OCI-LY3 (cell line): ENCODE results near the gene KCTD17.

ENCODE experiments used
- H2AFZ ChIP-seq: fragments of 200-600, 300-600 bp; shearing (Covaris generic); 2 replicates; pipeline ENCODE4 v1.6.0; 2014; ENCODE audit warnings: antibody characterized with exemption, low read depth, low read length
- H3K27ac ChIP-seq: fragments of 200-600, 300-600 bp; sonication (generic); 2 replicates; pipeline ENCODE4 v1.5.1; 2014; ENCODE audit warnings: mild to moderate bottlenecking, low read length, moderate library complexity, mixed read lengths
- H3K27me3 ChIP-seq: fragments of 200-600, 300-600 bp; sonication (generic); 2 replicates; pipeline ENCODE4 v1.6.1; 2014; ENCODE audit warnings: low read depth, low read length, mixed read lengths
- H3K36me3 ChIP-seq: fragments of 200-600, 300-600 bp; sonication (generic); replicated peaks from 2 replicates; pipeline ENCODE3; 2014; ENCODE audit warnings: low read depth, low read length, mixed read lengths
- H3K4me1 ChIP-seq: fragments of 300-600, 200-600 bp; sonication (generic); 2 replicates; pipeline ENCODE4 v1.6.1; 2014; ENCODE audit warnings: low read length, mixed read lengths
- H3K4me2 ChIP-seq: fragments of 200-600, 300-600 bp; sonication (generic); 2 replicates; pipeline ENCODE4 v1.6.1; 2014; ENCODE audit warnings: low read length, mixed read lengths
- H3K4me3 ChIP-seq: fragments of 300-600, 200-600 bp; sonication (generic); 2 replicates; pipeline ENCODE4 v1.5.1; 2014; ENCODE audit warnings: antibody characterized with exemption, mild to moderate bottlenecking, low read length, moderate library complexity
- H3K79me2 ChIP-seq: fragments of 300-600, 200-600 bp; shearing (Covaris generic); 2 replicates; pipeline ENCODE4 v1.6.1; 2014; ENCODE audit warnings: mild to moderate bottlenecking, low read length, mixed read lengths
- H3K9ac ChIP-seq: fragments of 300-600, 200-600 bp; shearing (Covaris generic); 2 replicates; pipeline ENCODE4 v1.6.0; 2014; ENCODE audit warnings: mild to moderate bottlenecking, low read length, moderate library complexity
- H3K9me3 ChIP-seq: fragments of 200-600, 300-600 bp; shearing (Covaris generic); 2 replicates; pipeline ENCODE4 v1.6.1; 2014; ENCODE audit warnings: low read length, mixed read lengths; ENCODE audit not compliant: insufficient read depth
- H4K20me1 ChIP-seq: fragments of 200-600, 300-600 bp; sonication (generic); 2 replicates; pipeline ENCODE4 v1.6.1; 2016; ENCODE audit warnings: low read length, mixed read lengths; ENCODE audit not compliant: insufficient read depth
- EZH2phosphoT487 ChIP-seq: fragments of 200-600 bp; shearing (Covaris generic); IDR thresholded peaks from 2 replicates; pipeline ENCODE4 v1.6.1; 2018; ENCODE audit warnings: antibody characterized with exemption, mixed run types, low read depth
- TF ChIP-seq, protein P1 (sequence below): fragments of 200-600, 300-600 bp; sonication (generic); IDR thresholded peaks from 2 replicates; pipeline ENCODE4 v1.5.1; 2014; ENCODE audit warnings: antibody characterized with exemption, low read length, low read depth

Gene KCTD17

DNA sequence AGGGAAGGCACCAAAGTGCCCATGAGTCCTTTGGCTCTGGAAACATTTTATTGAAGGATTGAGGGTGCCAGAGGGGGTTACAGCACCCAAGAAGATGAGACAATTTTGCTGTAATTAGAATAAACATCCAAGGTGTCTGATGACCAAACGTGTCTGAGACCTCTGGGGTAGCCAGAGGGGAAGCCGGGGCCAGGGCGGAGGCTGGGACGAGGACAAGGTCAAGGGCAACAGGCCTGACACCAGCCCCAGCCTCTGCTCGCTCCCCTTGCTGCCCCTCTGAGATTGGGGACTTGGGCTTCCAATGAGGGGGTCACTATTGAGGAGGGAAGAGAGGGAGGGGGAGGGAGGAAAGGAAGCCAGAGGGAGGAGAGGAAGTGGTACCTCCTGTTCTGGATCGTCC is 32.4 kb downstream of the KCTD17 start:
- Histone ChIP-seq H3K27me3 (no peaks in the 10 kb centered on the region), H3K27ac (no peak overlapping the region), H3K36me3 (peaks cover 84% of the 10 kb centered on the region), H3K4me3 (no peak overlapping the region), H4K20me1 (no peaks in the 10 kb centered on the region), H3K9ac (no peak overlapping the region), H2AFZ (no peak overlapping the region), H3K4me1 (peaks cover 65% of the 10 kb centered on the region), H3K79me2 (peaks cover 32% of the 10 kb centered on the region), H3K4me2 (no peak overlapping the region), H3K9me3 (no peaks in the 10 kb centered on the region)
- TF ChIP-seq, protein P1, sequence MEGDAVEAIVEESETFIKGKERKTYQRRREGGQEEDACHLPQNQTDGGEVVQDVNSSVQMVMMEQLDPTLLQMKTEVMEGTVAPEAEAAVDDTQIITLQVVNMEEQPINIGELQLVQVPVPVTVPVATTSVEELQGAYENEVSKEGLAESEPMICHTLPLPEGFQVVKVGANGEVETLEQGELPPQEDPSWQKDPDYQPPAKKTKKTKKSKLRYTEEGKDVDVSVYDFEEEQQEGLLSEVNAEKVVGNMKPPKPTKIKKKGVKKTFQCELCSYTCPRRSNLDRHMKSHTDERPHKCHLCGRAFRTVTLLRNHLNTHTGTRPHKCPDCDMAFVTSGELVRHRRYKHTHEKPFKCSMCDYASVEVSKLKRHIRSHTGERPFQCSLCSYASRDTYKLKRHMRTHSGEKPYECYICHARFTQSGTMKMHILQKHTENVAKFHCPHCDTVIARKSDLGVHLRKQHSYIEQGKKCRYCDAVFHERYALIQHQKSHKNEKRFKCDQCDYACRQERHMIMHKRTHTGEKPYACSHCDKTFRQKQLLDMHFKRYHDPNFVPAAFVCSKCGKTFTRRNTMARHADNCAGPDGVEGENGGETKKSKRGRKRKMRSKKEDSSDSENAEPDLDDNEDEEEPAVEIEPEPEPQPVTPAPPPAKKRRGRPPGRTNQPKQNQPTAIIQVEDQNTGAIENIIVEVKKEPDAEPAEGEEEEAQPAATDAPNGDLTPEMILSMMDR = no peak
- no peak for TF ChIP-seq EZH2phosphoT487

DNA sequence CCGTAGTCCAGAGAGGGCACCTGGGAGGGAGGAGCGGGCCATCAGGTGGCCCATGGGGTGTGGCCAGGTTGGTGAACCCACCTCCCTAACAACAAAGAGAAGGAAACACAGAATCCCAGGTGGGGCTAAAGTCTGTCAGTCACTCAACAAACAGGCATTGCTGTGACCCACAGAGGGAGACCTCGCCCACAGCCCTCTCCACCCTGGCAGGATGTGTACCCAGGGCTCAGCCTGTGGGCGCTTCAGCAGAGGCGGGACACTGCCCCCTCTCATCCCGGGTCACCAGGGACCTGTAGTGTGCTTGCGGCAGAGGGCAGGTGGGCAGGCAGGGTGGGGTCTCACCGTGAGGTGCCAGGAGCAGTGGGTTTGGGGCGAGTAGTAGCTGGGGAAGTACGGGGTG is 32.8 kb downstream of the KCTD17 start:
- H3K9ac ChIP-seq = no peak overlapping the region
- no peak overlapping the region for H2AFZ ChIP-seq
- H3K79me2 ChIP-seq = peaks cover 32% of the 10 kb centered on the region
- peaks cover 65% of the 10 kb centered on the region for H3K4me1 ChIP-seq
- H3K4me2 ChIP-seq = no peak overlapping the region
- peaks cover 81% of the 10 kb centered on the region for H3K36me3 ChIP-seq
- H3K27me3 ChIP-seq = no peaks in the 10 kb centered on the region
- TF ChIP-seq, protein P1 = no peak
- TF ChIP-seq EZH2phosphoT487 = no peak
- H3K4me3 ChIP-seq = no peak overlapping the region
- H4K20me1 ChIP-seq = no peaks in the 10 kb centered on the region
- H3K27ac ChIP-seq = no peak overlapping the region
- no peaks in the 10 kb centered on the region for H3K9me3 ChIP-seq

DNA sequence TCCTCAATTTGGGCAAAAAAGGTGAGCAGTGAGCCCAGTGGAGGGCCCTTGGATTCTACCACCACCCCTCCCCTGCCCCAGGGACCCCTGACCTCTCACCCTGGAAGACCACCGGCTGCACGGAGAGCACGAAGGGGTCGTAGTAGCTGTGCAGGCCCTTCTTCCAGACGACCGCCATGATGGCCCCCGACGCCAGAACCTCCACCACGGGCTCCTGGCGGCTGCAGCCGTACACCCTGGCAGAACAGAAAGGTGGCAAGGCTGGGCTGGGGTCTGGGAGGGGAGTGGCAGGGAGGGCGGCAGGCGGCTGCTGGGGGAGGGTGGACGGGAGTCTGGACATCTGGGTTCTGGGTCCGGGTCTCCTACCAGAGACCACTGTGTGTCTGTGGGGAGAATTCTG is 34.6 kb downstream of the KCTD17 start:
- Histone ChIP-seq H3K27me3 (no peaks in the 10 kb centered on the region), H3K9me3 (no peaks in the 10 kb centered on the region), H3K27ac (peak overlapping the region; percentile 94), H3K4me1 (peaks cover 65% of the 10 kb centered on the region), H2AFZ (no peak overlapping the region), H3K79me2 (peaks cover 39% of the 10 kb centered on the region), H4K20me1 (no peaks in the 10 kb centered on the region), H3K9ac (peak overlapping the region; percentile 100; the same call in 1 of the 2 replicates), H3K4me2 (peak overlapping the region; percentile 91), H3K36me3 (peaks cover 82% of the 10 kb centered on the region), H3K4me3 (peak overlapping the region; percentile 97)
- TF ChIP-seq, protein P1 = no peak
- TF ChIP-seq EZH2phosphoT487 = no peak

DNA sequence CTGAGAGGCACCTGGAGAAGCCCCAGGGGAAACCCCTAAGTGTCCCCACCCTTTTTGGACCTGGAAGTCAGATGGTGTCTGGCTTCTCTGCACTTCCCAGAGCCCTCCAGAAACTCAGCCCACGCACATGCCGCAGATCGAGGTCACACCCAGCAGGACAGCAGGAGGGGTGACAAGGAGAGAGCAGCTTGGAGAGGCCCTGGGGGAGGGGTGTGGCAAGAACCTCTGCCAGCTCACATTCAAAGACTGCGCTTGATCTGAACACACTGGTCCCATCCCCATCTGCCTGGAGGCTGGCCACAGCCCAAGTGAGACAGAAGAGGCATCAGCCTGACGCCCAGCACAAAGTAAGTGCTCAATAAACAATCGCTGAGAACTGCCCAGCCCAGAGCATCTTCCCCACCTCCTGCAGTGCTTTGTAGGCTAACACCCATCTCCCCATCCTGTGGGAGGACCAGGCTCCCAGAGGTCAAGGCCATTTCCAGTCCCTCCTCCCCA is 36.6 kb downstream of the KCTD17 start:
- H3K36me3 ChIP-seq = peaks cover 67% of the 10 kb centered on the region
- peak overlapping the region; percentile 97 for H3K4me3 ChIP-seq
- peaks cover 56% of the 10 kb centered on the region for H3K4me1 ChIP-seq
- peak overlapping the region; percentile 94 for H3K27ac ChIP-seq
- H4K20me1 ChIP-seq = no peaks in the 10 kb centered on the region
- H2AFZ ChIP-seq = no peak overlapping the region
- peaks cover 39% of the 10 kb centered on the region for H3K79me2 ChIP-seq
- TF ChIP-seq, protein P1 = no peak
- no peak for TF ChIP-seq EZH2phosphoT487
- peak overlapping the region; percentile 100 for H3K9ac ChIP-seq
- H3K4me2 ChIP-seq = peak overlapping the region; percentile 91
- H3K9me3 ChIP-seq = no peaks in the 10 kb centered on the region
- no peaks in the 10 kb centered on the region for H3K27me3 ChIP-seq
